MM.1S (cell line): ENCODE measurements around the gene IRF1.

Experiments used
- EZH2 ChIP-seq: fragments of 300-600 bp; sonication (generic); optimal IDR thresholded peaks from 2 replicates; pipeline ENCODE3; 2017; ENCODE audit warnings: low read depth, mild to moderate bottlenecking, antibody characterized with exemption, low read length, mixed read lengths
- TF ChIP-seq, protein P1 (sequence below): fragments of 300-600 bp; sonication (generic); IDR thresholded peaks from 2 replicates; pipeline ENCODE4 v1.5.1; 2016; ENCODE audit warnings: antibody characterized with exemption, low read length, mixed read lengths

DNA sequence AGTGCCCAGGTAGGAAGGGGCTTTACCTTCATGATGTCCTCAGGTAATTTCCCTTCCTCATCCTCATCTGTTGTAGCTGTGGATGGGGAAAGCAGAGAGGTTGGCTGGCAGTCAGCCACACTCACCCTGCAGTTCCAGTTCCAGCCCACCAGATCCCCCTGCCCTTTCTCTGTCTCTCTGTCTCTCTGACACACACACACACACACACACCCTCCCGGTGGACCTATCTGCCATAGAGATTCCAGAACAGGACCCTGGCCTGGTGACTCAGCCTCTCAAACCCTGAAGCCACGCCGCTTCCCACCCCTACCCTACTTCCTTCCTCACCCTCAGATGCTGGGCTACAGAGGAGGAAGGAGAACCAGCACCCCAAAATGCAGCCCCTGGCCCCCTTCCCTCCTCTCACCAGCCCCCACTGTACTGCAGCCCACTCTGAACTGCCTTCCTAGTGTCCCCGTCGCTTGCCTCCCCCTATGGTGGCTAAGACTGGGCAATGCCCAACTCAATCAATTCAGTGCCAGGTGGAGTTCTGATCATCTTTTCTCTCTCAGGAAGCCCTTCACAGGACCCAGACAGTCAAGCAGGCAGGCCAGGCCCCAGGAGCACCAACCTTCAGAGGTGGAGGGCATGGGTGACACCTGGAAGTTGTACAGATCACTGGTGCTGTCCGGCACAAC lies 4.8 kb downstream of the IRF1 start:
- no peak for TF ChIP-seq EZH2
- TF ChIP-seq, protein P1, sequence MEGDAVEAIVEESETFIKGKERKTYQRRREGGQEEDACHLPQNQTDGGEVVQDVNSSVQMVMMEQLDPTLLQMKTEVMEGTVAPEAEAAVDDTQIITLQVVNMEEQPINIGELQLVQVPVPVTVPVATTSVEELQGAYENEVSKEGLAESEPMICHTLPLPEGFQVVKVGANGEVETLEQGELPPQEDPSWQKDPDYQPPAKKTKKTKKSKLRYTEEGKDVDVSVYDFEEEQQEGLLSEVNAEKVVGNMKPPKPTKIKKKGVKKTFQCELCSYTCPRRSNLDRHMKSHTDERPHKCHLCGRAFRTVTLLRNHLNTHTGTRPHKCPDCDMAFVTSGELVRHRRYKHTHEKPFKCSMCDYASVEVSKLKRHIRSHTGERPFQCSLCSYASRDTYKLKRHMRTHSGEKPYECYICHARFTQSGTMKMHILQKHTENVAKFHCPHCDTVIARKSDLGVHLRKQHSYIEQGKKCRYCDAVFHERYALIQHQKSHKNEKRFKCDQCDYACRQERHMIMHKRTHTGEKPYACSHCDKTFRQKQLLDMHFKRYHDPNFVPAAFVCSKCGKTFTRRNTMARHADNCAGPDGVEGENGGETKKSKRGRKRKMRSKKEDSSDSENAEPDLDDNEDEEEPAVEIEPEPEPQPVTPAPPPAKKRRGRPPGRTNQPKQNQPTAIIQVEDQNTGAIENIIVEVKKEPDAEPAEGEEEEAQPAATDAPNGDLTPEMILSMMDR: no peak
